ENCODE measurements around the gene RBPJ.

Gene RBPJ

DNA sequence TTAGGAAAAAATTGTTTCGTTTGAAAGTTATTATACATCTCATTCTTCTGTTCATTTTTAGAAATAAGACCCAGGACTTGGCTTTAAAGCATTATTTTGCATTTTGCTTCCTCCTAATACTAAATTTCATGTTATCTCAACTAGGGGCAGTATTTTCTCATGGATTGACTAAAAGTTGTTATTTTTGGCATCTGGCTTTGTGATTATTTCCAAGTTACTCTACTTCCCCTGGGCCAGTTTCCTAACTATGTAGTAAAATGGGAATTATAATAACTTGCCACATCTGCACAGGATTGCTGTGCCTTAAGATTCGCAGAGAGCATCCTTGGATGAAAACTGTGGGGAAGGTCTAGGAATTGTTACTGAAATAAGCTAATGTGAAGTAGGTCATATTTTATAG is 3.0 kb downstream of the RBPJ start:
- H3K4me2 ChIP-seq (ENCODE audit: low read length), result no peak overlapping the region
- H2AFZ ChIP-seq (ENCODE audit: low read length), result no peak overlapping the region
- H3K79me2 ChIP-seq (ENCODE audit: insufficient read depth, low read length), result peaks cover 60% of the 10 kb centered on the region
- H3K27ac ChIP-seq (ENCODE audit: low read depth, low read length, poor library complexity, severe bottlenecking), result no peak overlapping the region
- H3K36me3 ChIP-seq (ENCODE audit: insufficient read depth, low read length), result no peaks in the 10 kb centered on the region
- H3K4me1 ChIP-seq (ENCODE audit: insufficient read depth, low read length, severe bottlenecking), result peaks cover 15% of the 10 kb centered on the region
- H3F3A ChIP-seq (ENCODE audit: insufficient read depth, low read length), result no peaks in the 10 kb centered on the region
- no peaks in the 10 kb centered on the region for H3K9me2 ChIP-seq (ENCODE audit: low read depth, low read length)
- H3K27me3 ChIP-seq (ENCODE audit: insufficient read depth, low read length), result no peaks in the 10 kb centered on the region
- no peak overlapping the region for H3K4me3 ChIP-seq (ENCODE audit: low read depth, low read length, poor library complexity, severe bottlenecking)
- H3K9me3 ChIP-seq (ENCODE audit: low read length), result no peaks in the 10 kb centered on the region
- H3K9ac ChIP-seq (ENCODE audit: low read length), result no peak overlapping the region
- no peaks in the 10 kb centered on the region for H4K20me1 ChIP-seq (ENCODE audit: insufficient read depth, low read length)
- TF ChIP-seq EZH2 (IDR thresholded peaks at IDR 0.05; ENCODE audit: borderline replicate concordance, low read length), result no peak
- TF ChIP-seq, protein P1, sequence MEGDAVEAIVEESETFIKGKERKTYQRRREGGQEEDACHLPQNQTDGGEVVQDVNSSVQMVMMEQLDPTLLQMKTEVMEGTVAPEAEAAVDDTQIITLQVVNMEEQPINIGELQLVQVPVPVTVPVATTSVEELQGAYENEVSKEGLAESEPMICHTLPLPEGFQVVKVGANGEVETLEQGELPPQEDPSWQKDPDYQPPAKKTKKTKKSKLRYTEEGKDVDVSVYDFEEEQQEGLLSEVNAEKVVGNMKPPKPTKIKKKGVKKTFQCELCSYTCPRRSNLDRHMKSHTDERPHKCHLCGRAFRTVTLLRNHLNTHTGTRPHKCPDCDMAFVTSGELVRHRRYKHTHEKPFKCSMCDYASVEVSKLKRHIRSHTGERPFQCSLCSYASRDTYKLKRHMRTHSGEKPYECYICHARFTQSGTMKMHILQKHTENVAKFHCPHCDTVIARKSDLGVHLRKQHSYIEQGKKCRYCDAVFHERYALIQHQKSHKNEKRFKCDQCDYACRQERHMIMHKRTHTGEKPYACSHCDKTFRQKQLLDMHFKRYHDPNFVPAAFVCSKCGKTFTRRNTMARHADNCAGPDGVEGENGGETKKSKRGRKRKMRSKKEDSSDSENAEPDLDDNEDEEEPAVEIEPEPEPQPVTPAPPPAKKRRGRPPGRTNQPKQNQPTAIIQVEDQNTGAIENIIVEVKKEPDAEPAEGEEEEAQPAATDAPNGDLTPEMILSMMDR (IDR thresholded peaks at IDR 0.05; ENCODE audit: low read length), result no peak

DNA sequence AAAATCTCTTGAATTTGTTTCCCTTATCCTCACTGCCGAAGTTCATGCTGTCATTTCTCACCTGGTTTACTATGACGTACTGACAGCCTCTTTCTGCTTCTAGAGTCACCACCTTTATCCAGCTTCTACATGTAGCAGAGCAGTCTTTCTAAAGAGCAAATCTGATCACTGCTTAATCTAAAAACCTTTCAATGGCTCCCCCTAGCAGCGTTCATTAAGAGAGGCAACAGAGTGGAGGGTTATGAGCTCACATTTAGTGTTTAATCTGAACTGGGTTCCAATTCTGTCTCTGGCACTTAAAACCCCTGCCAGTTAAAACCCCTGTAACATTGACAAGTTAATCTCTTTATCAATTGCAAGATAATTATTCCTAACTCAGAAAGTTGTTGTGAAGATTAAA is 4.4 kb downstream of the RBPJ start:
- Histone ChIP-seq H3F3A (ENCODE audit: insufficient read depth, low read length) (no peaks in the 10 kb centered on the region), H3K79me2 (ENCODE audit: insufficient read depth, low read length) (peaks cover 60% of the 10 kb centered on the region), H3K9ac (ENCODE audit: low read length) (no peak overlapping the region), H3K36me3 (ENCODE audit: insufficient read depth, low read length) (no peaks in the 10 kb centered on the region), H2AFZ (ENCODE audit: low read length) (no peak overlapping the region), H3K4me3 (ENCODE audit: low read depth, low read length, poor library complexity, severe bottlenecking) (no peak overlapping the region), H3K4me2 (ENCODE audit: low read length) (no peak overlapping the region), H4K20me1 (ENCODE audit: insufficient read depth, low read length) (no peaks in the 10 kb centered on the region), H3K27ac (ENCODE audit: low read depth, low read length, poor library complexity, severe bottlenecking) (no peak overlapping the region), H3K9me3 (ENCODE audit: low read length) (no peaks in the 10 kb centered on the region), H3K9me2 (ENCODE audit: low read depth, low read length) (no peaks in the 10 kb centered on the region), H3K27me3 (ENCODE audit: insufficient read depth, low read length) (no peaks in the 10 kb centered on the region), H3K4me1 (ENCODE audit: insufficient read depth, low read length, severe bottlenecking) (peaks cover 16% of the 10 kb centered on the region)
- TF ChIP-seq EZH2 (IDR thresholded peaks at IDR 0.05; ENCODE audit: borderline replicate concordance, low read length), result no peak
- TF ChIP-seq, protein P1 (IDR thresholded peaks at IDR 0.05; ENCODE audit: low read length), result peak; percentile 37; the same call in 1 of the 2 replicates

DNA sequence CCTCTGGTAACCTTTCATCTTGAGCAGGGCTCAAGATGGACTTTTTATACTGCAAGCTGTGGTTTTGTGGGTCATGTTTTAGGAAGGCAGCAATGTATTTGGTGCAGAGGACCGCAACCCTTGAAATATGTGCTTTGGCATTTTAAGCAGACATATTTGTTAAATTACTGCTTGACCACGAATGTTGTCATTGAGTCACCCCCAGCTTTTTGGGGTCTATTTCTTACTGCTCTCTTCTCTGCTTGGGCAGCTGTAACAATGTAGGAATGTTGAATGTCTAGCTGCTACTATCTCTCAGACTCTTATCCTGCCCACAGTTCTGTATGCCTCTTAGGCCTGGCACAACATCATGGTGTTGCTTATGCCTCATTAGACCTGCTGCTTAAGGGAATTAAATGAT is 6.0 kb downstream of the RBPJ start:
- H2AFZ ChIP-seq (ENCODE audit: low read length), result no peak overlapping the region
- peaks cover 29% of the 10 kb centered on the region for H3K4me1 ChIP-seq (ENCODE audit: insufficient read depth, low read length, severe bottlenecking)
- H3K9me3 ChIP-seq (ENCODE audit: low read length), result no peaks in the 10 kb centered on the region
- no peaks in the 10 kb centered on the region for H3K27me3 ChIP-seq (ENCODE audit: insufficient read depth, low read length)
- H3K79me2 ChIP-seq (ENCODE audit: insufficient read depth, low read length), result peaks cover 70% of the 10 kb centered on the region
- H3K9me2 ChIP-seq (ENCODE audit: low read depth, low read length), result no peaks in the 10 kb centered on the region
- no peaks in the 10 kb centered on the region for H3K36me3 ChIP-seq (ENCODE audit: insufficient read depth, low read length)
- no peak overlapping the region for H3K27ac ChIP-seq (ENCODE audit: low read depth, low read length, poor library complexity, severe bottlenecking)
- TF ChIP-seq EZH2 (IDR thresholded peaks at IDR 0.05; ENCODE audit: borderline replicate concordance, low read length), result no peak
- TF ChIP-seq, protein P1 (IDR thresholded peaks at IDR 0.05; ENCODE audit: low read length), result no peak
- H3K4me3 ChIP-seq (ENCODE audit: low read depth, low read length, poor library complexity, severe bottlenecking), result no peak overlapping the region
- no peak overlapping the region for H3K4me2 ChIP-seq (ENCODE audit: low read length)
- H3K9ac ChIP-seq (ENCODE audit: low read length), result no peak overlapping the region
- no peaks in the 10 kb centered on the region for H4K20me1 ChIP-seq (ENCODE audit: insufficient read depth, low read length)
- no peaks in the 10 kb centered on the region for H3F3A ChIP-seq (ENCODE audit: insufficient read depth, low read length)

All from OCI-LY1 (cell line).